Measurements from ENCODE around the gene SHROOM3.

GRCh38 chr4:76758290-76758882 lies 323.4 kb downstream of the SHROOM3 start:
- TF ChIP-seq GATA2 (IDR thresholded peaks at IDR 0.05; ENCODE audit: low read depth, low read length) (no peak), GATA3 (IDR thresholded peaks at IDR 0.05; ENCODE audit: low read depth, low read length) (no peak)

Data from SH-SY5Y (cell line).